ENCODE data around the gene CPT1B. TPM values are rescaled to one million over a fixed set of nuclear protein-coding genes. Genes with fewer than 3 reads are reported as not detected.

Gene CPT1B
- total RNA-seq, 1 donor from 2014 or later, result 32.2 TPM

- ChIA-PET POLR2A (interaction anchor here (0.6 to 13.6 kb wide), 38 partner anchors 9 to 600 kb away, joined by 3 to 946 read pairs (median 5); partner anchors contain the start of genes ADM2, ARSA, CHKB and HDAC10), CTCF (interaction anchor here (0.7 to 2.1 kb wide), 36 partner anchors 9 to 600 kb away, joined by 3 to 46 read pairs (median 6); partner anchors contain the start of genes CHKB, CPT1B, HDAC10 and KLHDC7B)
- peak; percentile 97 for DNase-seq
- H3K27ac Mint-ChIP-seq, result peak within 1 kb of the TSS; percentile 90
- no peaks in the 10 kb centered on the region for H3K9me3 Mint-ChIP-seq
- H3K27me3 Mint-ChIP-seq, result no peaks in the 10 kb centered on the region
- H3K4me3 Mint-ChIP-seq, result peak within 1 kb of the TSS; percentile 84
- H3K36me3 Mint-ChIP-seq (ENCODE audit: low read depth), result peaks cover 38% of the 10 kb centered on the region
- peak; percentile 52 for ATAC-seq (ENCODE audit: low read depth)
- peaks cover 33% of the 10 kb centered on the region for H3K4me1 Mint-ChIP-seq
- intact Hi-C loops (cut with micrococcal nuclease), result loop anchor here (1.0 to 5.0 kb wide), 7 partner anchors 17 to 598 kb away; partner anchors contain the start of genes CHKB, NCAPH2, SBF1 and TUBGCP6
- TF ChIP-seq, protein P1, sequence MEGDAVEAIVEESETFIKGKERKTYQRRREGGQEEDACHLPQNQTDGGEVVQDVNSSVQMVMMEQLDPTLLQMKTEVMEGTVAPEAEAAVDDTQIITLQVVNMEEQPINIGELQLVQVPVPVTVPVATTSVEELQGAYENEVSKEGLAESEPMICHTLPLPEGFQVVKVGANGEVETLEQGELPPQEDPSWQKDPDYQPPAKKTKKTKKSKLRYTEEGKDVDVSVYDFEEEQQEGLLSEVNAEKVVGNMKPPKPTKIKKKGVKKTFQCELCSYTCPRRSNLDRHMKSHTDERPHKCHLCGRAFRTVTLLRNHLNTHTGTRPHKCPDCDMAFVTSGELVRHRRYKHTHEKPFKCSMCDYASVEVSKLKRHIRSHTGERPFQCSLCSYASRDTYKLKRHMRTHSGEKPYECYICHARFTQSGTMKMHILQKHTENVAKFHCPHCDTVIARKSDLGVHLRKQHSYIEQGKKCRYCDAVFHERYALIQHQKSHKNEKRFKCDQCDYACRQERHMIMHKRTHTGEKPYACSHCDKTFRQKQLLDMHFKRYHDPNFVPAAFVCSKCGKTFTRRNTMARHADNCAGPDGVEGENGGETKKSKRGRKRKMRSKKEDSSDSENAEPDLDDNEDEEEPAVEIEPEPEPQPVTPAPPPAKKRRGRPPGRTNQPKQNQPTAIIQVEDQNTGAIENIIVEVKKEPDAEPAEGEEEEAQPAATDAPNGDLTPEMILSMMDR (IDR thresholded peaks at IDR 0.05), result no peak
Measured at GRCh38 chr22:50525104-50525857, 52.9 kb downstream of the CPT1B start, which contains the start of gene SCO2. Gene SCO2 (minus strand): TSS chr22:50525598. CDS start chr22:50524411, 1,187 bp downstream.

DNA sequence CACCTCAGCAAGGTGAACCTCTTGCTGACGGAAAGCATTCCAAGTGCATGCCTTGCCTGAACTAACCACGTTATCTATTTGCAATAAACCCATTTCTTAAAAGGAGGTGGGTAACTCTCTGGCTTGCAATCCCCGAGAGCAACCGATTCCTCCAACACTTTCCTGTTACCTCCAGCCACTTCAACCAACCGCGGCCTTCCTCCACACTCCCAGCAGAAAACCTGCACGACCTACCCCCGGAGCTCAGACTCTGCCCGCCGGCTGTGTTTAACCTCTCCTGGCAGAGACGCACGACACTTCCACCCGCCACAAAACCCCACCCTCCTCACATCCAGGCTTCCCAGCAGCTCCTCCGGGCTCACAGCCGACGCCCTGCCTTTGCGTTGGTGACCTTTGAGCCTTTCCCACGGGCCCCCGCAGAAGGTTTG, 53.5 kb downstream of the CPT1B start:
- DNase-seq (no peak), ATAC-seq (ENCODE audit: low read depth) (no peak)
- Mint-ChIP-seq H3K4me3 (peak overlapping the region; percentile 81), H3K27ac (peak overlapping the region; percentile 75), H3K4me1 (peaks cover 33% of the 10 kb centered on the region), H3K36me3 (ENCODE audit: low read depth) (peaks cover 41% of the 10 kb centered on the region), H3K27me3 (no peaks in the 10 kb centered on the region), H3K9me3 (no peaks in the 10 kb centered on the region)
- TF ChIP-seq, protein P1 (IDR thresholded peaks at IDR 0.05), result no peak
- intact Hi-C loops (cut with micrococcal nuclease), result loop anchor here (1.0 to 5.0 kb wide), 7 partner anchors 16 to 597 kb away; partner anchors contain the start of genes CHKB, NCAPH2, SBF1 and TUBGCP6
- POLR2A ChIA-PET, result interaction anchor here (1.0 to 13.6 kb wide), 16 partner anchors 10 to 337 kb away, joined by 3 to 946 read pairs (median 16); partner anchors contain the start of genes CHKB, KLHDC7B, LMF2 and NCAPH2
- CTCF ChIA-PET, result interaction anchor here (1.2 to 2.1 kb wide), 9 partner anchors 16 to 283 kb away, joined by 4 to 40 read pairs (median 13); partner anchors contain the start of genes HDAC10, LMF2, NCAPH2 and SYCE3

DNA sequence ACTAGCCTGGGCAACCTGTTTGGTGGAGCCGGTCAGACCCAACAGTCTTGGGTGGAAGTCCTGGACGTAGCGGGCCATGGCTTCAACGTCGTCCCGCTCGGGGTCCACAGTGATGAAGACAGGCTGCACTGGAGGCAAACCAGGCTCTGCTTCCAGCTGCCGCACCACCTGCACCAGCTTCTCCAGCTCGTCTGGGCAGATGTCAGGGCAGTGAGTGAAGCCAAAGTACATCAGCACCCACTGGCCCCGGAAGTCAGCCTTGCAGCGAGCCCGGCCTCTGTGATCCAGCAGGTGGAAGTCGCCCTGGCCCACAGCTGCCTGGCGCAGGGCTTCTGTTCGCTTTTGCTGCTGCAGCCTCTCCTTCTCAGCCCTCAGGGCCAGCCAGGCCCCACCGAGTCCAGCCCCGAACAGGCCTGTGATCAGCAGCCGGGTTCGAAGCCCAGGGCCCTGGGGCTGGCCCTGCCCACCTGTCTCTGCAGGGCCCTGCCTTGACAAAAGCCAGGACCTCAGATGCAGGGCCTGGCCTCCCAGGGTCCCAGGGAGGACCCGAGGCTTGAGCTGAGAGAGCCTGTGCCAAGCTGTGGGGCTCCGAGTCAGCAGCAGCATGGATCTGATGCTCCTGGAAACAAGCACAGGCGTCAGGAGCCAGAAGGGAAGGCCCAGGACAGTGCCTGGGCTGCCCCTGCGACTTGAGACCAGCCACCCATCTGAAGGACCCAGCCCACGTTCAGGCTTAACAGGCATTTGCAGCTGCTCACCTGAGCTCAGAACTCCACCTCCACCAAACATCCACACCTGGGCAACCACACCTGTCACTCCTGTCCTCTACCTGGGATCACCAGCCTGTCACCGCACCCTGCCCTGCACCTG, 54.2 kb downstream of the CPT1B start:
- CTCF ChIA-PET, result interaction anchor here (1.6 to 2.1 kb wide), 2 partner anchors 16 to 39 kb away, joined by 3 to 36 read pairs; partner anchors contain the start of genes LMF2, NCAPH2 and SYCE3
- ATAC-seq (ENCODE audit: low read depth) (no peak), DNase-seq (no peak)
- Mint-ChIP-seq H3K4me1 (peaks cover 32% of the 10 kb centered on the region), H3K36me3 (ENCODE audit: low read depth) (peaks cover 45% of the 10 kb centered on the region), H3K4me3 (peak overlapping the region; percentile 81), H3K27ac (peak overlapping the region; percentile 75), H3K9me3 (no peaks in the 10 kb centered on the region), H3K27me3 (no peaks in the 10 kb centered on the region)
- POLR2A ChIA-PET, result interaction anchor here (0.5 to 13.6 kb wide), 14 partner anchors 9 to 337 kb away, joined by 3 to 946 read pairs (median 28); partner anchors contain the start of genes CHKB, KLHDC7B, LMF2 and NCAPH2
- TF ChIP-seq, protein P1 (IDR thresholded peaks at IDR 0.05), result no peak
- intact Hi-C loops (cut with micrococcal nuclease), result no loop called here

- Mint-ChIP-seq H3K9me3 (no peaks in the 10 kb centered on the region), H3K4me3 (no peak overlapping the region), H3K36me3 (ENCODE audit: low read depth) (peaks cover 47% of the 10 kb centered on the region), H3K4me1 (peaks cover 26% of the 10 kb centered on the region), H3K27ac (no peak overlapping the region), H3K27me3 (no peaks in the 10 kb centered on the region)
- intact Hi-C loops (cut with micrococcal nuclease), result no loop called here
- ChIA-PET CTCF (interaction anchor here (1.6 kb wide), 1 partner anchor 39 kb away, joined by 3 read pairs; the partner anchor contains the start of gene SYCE3), POLR2A (interaction anchor here (0.5 to 13.6 kb wide), 7 partner anchors 9 to 97 kb away, joined by 4 to 946 read pairs (median 94); partner anchors contain the start of genes KLHDC7B, LMF2, NCAPH2 and SYCE3)
- ATAC-seq (ENCODE audit: low read depth), result no peak
- TF ChIP-seq, protein P1 (IDR thresholded peaks at IDR 0.05), result no peak
- no peak for DNase-seq
Measured at GRCh38 chr22:50523458-50523805, 54.8 kb downstream of the CPT1B start.

All from activated B cell treated with CpG ODN at 0.5 μM for 24 hours (primary cell).